IPS-NIHi7 (cell line): ENCODE data around the gene NEK9.
A peak's percentile ranks its signal among the peaks of the same experiment; 100 is the strongest.
"Not testable (repeated sequence)": the region's sequence is repeated elsewhere in the genome, so short reads cannot be mapped to it uniquely, and the experiment has no call there.

Experiments used
- DNase-seq: peaks from one replicate; pipeline ENCODE4 v3.0.0; 2012; ENCODE audit warnings: mixed read lengths; ENCODE audit errors: extremely low spot score

The NEK9 gene

DNA sequence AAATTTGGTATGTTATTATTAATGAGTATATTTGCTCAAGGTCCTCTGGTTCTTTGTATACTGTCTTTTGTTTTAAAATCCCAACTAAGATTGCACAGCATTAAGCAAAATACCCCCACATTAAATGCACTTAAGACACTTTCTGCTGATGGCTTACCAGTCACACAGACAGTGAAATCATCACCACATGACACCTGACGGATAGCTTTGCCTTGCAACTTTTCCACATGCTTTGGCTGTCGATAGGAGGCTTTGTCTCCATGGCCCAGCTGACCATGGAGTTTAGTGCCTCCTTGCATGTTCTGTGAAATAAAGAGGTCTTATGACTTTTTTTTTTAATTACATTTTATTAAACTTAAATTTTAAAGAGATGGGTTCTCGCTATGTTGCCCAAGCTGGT lies 19.7 kb downstream of the NEK9 start:
- DNase-seq, result no peak

DNA sequence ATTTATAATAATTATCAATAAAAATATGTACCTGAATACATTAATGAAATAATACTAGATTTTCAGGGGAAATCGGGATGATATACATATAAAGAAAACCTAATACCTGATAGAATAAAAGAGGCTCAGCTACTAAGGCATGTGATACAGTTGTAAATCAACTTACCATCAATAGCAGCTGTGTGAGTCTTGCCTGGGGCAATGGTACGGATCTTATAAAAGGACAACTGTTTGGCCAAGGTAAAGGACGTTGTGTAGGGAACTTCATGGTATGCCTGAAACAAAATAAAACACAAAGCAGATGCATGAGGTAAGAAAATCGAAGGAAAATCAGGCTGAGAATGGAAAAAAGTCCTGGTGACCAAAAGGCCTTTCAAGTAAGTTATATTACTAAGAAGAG lies 25.4 kb downstream of the NEK9 start:
- no peak for DNase-seq

DNA sequence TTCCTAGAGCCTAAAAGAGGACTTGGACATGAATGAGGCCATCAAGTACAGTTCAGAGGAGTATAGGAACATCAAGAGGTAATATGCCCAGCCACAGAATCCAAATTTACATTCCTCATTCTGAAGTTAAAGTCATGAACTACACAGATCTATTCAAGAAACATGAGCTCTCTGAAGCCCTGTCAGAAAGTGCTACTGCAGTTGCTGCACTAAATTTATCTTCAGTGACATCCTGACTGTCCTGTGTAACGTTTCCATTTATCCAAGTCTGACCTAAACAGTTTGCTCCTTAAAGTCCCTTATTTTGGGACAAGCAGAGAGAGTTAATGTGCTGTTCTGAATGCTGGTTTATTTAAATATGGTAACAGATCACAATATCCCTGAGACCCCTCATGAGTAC lies 28.2 kb downstream of the NEK9 start:
- no peak for DNase-seq

DNA sequence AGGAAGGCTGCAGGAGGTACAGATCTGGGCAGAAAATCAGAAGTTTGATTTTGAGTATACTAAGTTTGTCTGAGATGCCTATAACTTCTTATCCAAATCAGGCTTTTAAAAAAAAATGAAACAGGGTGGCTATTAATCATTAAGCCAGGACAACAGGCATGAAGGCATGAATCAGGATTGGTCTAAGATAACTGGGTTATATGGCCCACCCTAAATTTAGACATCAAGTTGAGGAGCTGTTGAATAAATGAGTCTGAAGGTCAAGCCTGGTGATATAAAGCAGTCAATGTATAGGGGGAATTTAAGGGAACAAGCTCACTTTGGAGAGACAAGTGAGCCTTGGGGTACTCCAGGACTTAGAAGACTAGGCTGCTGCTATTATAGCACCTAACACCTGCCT lies 28.6 kb downstream of the NEK9 start:
- DNase-seq, result no peak

DNA sequence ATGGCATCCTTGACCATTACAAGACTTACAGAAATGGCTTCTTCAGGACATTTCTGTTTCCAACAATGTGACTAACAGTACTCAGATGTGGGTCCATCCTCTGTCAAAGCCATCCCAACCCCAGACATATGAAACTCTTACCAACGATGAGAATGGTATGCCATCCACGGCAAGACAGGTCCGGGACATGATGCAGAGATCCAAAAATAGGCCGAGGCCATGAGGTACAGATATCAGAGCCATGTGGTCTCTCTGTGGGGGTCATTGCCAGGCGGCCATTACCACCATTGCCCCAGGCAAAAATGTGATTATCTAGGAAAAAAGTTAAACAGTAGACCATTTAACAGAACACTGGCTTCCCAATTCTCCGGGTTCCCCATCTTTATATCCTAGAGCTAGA lies 29.9 kb downstream of the NEK9 start:
- no peak for DNase-seq

DNA sequence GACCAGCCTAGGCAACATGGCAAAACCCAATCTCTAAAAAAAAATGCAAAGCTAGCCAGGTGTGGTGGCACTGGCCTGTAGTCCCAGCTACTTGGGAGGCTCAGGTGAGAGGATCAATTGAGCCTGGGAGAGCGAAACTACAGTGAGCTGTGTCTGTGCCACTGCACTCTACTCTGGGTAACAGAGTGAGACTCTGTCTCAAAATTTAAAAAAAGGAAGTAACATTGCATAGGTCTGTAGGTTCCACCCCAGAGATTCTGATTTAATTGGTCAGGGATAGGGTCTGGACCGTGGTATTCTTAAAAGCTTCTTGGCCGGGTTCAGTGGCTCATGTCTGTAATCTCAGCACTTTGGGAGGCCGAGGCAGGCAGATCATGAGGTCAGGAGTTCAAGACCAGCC lies 31.2 kb downstream of the NEK9 start:
- DNase-seq, result no peak

DNA sequence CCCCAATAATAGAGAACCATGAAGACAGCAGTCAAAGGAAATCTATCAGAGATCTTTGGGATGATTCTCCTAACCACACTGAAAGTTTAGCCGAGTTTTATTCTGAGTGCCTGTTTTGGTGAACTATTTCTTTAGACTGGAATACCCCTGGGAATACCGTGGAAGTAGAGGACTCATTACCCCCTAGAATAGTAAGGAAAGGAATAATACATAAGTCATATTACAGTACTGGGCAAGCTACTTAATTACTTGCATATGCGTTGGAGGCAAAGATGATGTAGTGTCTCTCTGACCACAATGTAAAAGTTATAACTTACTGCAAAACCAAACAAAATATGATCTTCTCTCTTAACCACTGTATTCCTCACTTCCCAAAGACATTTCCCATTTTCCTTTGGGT lies 32.0 kb downstream of the NEK9 start:
- no peak for DNase-seq

DNA sequence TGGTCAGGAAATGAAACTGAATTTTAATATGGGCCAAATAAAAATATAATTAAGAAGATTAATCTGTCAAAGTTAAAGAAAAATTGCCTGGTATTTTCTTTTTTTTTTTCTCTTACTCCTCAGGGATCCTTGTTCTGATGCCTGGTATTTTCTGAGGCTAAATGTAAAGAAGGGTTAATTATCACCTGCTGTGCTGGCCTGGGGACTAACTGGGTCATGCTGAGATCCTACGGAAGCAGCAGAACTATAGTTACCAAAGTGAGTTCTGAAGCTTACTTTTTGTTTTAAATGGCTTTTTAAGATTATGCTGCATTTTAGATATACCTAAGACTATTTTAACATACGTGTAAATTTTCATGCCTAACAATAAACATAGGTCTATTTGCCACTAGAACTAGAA lies 34.1 kb downstream of the NEK9 start:
- peak; percentile 35 for DNase-seq

DNA sequence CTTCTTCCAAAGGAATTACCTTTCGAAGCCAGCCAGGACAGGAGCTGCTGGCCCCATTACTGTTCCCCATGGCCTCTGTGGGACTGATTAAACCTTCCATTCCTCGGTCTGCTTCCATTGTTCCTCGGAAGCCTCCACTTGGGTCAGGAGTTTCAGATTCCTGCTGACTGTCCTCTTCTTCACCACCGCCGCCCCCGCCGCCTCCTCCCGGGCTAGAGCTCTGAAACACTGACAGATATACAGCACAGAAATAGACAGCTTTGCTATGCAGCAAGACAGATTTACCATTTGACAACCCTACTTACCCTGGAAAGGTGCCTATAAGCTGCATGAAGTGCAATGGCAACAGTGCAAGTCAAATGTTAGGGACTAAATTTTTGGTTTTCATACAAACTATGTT lies 35.6 kb downstream of the NEK9 start:
- no peak for DNase-seq

DNA sequence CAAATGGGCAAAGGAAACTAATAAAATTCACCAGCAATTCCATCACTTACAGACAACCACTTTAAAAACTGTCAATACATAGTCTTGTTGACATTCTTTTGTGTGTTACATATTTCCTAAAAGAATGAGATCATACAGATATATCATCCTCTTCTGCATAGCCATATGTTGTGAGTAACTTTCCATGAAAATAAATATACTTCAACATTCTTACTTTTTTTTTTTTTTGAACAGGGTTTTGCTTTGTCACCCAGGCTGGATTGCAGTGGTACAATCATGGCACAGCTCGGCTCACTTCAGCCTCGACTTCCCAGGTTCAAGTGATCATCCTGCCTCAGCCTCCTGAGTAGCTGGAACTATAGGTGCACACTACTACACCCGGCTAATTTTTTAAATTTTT lies 36.5 kb downstream of the NEK9 start:
- no peak for DNase-seq

DNA sequence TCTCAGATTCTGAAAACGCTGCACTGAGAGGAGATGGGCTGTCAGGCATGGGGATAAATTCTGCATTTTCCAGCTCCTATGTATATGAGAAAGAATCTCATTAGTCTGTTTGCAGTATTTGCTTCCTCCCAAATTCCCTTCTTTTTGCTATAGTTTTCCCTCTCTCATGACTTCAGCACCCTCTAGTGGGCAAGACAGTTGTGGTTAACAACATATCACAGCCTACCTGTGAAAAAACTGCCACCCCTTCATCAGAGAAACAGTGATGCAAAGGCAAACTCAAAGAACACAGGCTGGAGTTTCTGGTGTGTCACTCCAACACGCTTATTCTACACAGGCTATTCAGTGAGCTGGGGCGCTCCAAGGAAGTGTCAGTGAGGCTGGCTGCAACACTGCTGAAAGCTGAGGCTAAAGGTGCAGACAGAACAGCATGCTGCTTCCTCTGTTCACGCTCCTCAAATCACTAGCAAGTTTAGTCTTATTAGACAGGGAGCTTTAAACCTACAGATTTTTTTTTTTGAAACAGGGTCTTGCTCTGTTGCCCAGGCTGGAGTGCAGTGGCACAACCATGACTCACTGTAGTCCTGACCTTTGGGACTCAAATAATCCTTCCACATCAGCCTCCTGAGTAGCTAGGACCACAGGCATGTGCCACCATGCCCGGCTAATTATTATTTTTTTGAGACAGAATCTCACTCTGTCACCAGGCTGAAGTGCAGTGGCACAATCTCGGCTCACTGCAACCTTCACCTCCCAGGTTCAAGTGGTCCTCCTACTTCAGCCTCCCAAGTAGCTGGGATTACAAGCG lies 38.1 kb downstream of the NEK9 start:
- DNase-seq, result peak; percentile 70

DNA sequence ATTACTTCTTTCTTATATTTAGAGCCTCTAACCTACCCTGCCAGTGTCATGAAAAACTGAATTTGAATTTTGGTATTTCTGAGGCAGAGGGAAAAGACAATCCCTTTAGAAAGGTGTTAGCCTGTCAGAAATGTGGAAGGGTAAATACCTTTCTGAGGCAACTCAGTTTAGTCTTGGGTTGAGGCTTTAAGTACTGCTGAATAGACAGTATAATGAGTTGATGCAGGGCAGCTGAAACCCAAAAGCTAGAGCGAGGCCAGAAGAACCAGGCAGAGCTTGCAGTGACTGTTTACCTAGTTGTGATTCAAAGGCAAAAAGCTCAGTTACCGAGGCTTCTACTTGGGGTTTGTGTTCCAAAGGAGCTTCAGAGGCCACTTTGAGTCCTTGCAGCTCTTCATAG lies 38.7 kb downstream of the NEK9 start:
- DNase-seq, result no peak

DNA sequence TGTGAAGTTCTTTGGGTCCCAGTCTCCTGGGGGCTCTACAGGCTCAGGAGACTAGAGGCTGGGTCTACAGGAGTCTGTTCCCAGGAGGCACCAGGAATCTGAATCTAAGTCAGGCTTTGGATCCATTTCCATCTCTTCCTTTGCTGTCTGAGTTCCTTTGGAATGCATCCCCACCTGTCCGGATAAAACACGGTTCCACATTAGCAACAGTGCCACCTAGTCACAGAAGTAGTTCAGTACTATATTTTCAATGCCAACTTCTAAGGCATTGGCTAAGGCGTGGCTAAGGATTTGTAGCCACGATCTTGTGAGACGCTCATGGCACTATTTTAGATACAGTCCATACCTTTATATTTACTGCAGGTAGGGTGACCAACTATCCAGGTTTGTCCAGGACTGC lies 42.3 kb downstream of the NEK9 start:
- no peak for DNase-seq

DNA sequence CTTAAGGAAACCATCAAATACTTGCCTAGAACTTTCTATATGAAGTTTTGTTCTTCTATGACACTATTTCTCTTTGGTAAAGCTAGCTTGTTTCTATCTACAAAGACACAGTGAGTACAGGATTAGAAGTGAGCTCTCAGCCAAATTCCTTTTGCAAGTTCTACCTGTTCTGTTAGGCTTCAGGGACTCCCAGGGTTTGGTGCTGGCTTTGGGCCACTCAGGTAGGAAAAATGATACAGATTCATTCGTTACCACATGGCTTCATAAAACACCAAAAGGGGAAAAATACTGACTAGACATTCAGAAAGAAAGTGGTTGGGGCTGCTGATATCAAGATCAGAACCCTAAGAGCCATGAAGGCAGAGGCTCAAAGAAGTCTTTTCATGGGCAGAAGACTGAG lies 43.6 kb downstream of the NEK9 start:
- DNase-seq, result no peak

DNA sequence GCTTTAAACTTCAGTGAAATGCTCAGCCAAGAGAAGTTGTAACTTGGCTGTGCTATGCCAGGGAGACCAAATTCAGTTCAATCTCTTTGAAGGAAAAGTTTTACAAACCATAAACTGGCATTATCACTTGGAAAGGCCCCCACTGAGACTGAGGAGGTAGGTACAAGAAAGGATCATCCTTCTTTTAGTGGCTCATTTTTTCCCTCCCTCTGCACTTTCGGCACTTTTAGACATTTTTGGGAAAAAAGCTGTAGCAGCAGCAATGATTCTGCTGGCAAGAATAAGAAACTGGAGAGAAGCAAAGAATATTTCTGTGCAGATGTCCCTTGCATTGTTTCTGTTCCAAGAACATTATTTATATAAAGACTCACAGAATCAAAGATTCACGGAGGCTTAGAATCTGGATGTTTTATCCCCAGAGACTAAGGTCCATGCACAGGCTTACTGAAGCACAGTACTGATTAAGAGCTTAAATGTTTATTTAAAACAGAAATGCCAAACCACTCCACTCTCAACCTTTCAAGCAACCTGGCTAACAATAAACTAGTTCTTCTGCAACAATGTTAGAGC lies 45.1 kb downstream of the NEK9 start:
- no peak for DNase-seq

DNA sequence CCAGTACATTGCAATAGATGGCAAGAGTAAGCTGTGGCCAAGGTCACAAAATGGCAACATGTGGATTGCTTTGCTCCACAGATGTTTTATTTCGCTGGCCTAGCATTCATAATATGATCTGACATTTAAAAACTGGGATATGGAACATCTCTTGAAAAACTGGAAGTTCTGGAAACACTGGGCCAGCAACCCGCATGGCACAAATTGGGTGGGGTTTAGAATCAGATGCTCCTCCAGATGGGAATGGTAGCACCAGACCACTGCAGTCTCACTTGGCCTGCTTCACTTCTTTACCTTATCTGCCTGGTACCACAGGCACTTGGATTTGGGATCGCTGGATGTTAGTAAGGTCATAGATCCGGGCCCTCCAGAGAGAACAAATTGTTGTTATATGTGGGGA lies 47.3 kb downstream of the NEK9 start:
- no peak for DNase-seq

DNA sequence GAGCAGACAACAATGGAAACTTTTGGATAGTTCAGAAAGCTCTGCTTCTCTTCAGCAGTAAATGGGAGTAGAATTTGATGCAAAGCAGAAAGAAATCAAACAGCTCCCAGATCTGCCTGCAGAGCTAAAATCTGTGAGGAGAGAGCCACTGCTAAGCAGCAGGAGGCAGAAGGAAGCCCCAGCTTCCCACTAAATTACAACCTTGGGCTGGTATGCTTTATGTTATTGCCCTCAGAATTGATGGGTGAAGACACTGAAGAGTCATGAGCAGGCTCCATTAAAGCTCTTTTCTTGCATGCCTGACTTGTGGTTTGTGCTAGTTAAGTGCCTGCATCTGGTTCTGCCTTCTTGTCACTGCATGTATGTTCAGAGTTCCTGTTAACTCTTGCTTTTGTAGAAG lies 49.1 kb downstream of the NEK9 start:
- no peak for DNase-seq

DNA sequence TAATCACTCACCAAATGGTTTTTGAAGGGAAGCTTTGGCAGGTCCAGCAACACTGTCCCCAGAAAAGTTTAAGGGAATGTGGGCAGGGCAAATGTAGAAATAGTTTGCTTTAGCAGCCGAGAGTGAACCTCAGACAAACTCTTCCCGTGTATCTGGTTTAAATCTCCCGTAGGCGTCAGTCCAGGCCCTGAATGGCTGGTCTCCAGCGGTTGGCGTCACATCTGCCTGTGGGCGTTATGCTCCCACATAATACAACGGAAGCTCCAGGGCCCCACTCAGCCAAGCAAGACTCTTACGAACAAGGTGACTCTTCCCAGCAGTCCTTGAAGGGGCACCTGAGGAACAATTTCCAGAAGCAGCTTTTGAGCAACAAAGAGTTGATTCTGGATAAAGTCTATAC lies 56.5 kb downstream of the NEK9 start:
- DNase-seq, result no peak

DNA sequence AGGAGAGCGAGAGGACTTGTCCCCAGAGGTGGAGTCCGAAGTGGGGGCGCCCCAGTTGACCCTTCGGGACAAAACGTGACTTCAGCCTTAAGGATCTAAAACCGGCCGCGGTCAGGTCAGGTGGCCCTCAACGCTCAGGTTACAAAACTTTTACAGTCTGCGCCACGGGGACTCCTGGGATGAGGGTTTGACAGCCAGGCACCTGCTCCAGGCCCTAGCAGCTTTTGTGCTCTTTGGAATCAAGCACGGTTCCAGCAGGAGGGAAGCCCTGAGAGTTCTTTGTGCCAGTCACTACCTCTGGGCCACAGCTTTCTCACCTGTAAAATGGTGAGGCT lies 57.1 kb downstream of the NEK9 start:
- DNase-seq, result peak; percentile 61

DNA sequence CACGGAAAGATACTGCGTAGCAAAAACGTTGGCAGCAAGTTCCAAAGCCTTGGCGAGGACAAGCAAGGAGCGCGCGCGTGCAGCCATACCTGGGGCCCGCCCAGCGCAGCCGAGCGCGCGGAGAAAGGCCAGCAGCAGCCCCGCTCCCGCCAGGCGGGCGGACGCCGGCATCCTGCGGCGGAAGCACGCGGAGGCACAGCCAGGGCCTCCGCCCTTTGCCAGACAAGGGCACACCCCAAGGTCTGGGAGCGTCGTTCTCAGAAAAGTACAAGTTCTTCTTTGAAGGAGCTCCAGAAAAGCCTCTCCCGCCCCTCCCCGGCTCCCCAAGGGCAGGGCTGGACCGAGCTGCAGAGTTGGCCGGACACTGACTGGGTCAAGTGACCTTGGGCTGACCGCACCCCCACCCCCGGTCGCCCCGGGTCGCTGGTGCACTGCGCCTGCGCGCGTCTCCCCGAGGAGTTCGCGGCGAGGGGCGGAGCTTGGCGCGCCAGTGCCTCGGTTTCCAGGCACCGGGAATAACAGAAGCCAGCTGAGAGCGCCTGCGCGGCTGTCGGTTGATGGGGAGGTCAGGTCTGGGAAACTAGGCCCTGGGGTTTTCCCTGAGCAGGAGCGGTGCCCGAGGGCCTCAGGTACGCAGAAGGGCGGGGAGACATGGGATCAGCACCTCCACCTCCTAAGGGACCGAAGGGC lies 57.6 kb downstream of the NEK9 start, which contains the start of gene ZC2HC1C:
ZC2HC1C (plus strand) TSS at position 521 of the 690 bp plus-strand sequence. CDS start 933 bp downstream, outside the sequence.
- DNase-seq, result peak; percentile 95

DNA sequence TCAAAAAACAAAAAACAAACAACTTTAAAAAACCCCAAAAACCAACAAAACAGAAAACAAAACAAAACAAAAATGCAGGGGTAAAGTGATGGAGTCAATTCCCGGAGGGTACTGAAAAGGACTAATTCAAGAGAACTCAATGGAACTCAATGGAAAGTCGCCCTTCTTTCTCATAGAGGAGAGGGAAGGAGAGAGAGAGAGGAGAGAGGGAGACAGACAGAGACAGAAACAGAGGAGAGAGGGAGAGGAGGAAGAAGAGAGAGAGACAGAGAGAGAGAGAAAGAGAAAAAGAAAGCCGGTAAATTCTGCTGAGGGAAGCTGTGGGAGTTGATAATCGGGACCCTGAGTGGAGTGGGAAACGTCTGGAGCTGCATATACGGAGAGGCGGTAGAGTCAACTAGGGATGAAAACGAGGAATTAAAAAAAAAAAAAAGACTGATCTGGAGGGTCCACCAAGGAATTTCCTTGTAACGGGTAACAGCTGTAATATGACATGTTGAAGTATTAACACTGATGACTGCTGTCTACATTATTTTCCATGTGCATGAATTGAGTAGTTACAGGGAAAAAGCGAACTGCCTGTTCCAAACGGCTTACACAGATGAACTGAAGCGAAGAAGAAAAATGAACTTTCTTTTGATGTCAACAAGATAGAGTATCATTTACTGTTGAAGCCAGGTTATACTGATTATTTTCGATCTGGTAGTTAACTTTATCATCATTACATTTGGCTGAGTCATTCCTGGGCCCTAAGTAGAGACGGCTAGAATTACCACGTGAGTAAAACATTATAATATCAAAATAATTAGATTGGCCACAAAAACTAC lies 58.3 kb downstream of the NEK9 start:
- no peak for DNase-seq

DNA sequence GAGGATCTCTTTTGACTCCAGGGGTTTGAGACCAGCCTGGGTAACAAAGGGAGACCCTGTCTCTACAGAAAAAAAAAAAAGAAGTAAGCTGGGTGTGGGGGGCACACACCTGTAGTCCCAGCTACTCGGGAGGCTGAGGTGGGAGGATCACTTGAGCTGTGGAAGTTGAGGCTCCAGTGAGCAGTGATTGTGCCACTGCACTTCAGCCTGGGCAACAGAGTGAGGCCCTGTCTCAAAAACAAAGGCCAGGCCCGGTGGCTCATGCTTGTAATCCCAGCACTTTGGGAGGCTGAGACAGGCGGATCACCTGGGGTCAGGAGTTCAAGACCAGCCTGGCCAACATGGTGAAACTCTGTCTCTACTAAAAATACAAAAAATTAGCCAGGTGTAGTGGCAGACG lies 59.1 kb downstream of the NEK9 start:
- not testable (repeated sequence) for DNase-seq
